Stimulated activated CD4-positive, alpha-beta T cell treated with anti-CD3 and anti-CD28 coated beads, Interleukin-1b, Interleukin-23, amount 100 ng/mL, for 48 hours (primary cell): ENCODE data around the gene CPVL.

Source experiments
- DNase-seq: peaks from one replicate; pipeline ENCODE4 v3.0.0-alpha.2; 2020

CPVL gene

DNA sequence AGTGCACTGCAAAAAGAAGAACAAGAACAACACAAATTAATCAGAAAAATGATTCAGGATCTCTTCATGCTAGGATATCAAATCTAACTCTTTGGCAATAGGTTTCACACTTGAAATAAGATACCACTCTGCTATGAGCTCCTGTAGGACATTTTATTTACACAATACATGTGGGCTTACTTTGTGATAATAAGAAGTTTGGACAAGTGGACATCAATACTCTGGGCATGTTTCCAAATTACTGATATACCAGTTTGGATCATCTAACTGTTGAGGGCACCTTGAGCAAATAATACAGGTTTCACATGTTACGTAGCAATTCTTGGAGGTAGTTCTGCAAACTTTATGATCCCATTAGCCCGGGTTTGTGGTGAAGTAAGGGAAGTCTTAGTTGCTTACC, 59.8 kb downstream of the CPVL start:
- no peak for DNase-seq

DNA sequence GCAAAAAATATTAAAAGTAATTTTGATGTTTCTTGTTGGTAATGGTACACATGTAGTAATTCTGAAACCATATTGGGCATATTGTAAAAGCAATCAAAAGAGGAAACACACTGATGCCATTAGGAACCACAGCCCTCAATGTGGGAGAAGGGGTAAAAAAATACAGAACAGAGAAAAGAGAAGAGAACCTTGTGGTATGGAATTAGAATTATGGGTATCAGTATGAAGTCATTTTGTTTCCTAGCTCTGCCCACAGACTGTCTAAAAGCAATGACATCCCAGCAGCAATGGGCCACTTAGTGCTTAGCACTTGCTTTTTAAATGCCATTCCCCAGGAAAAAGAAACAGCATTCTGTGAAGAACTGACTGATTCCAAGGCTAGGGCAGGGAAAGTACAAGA, 61.5 kb downstream of the CPVL start:
- no peak for DNase-seq

DNA sequence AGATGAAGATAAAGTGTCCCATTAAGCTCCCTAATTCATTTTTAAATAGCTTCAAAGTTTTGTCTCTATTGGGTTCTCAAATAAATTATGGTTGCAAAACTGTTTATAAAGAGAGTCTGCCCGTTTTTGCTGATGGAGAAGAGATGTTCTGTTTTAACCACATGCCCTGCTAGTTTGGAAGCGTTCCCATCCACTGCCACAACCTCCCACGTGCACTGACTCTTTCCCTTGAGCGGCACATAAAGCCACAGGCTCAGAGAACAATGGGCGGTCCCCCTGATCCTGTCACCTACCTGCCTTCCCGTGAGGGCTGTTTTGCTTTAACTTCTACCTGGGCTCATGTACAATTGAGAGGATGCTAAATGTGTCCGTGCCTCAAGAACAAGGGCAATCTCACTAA, 65.5 kb downstream of the CPVL start:
- no peak for DNase-seq

DNA sequence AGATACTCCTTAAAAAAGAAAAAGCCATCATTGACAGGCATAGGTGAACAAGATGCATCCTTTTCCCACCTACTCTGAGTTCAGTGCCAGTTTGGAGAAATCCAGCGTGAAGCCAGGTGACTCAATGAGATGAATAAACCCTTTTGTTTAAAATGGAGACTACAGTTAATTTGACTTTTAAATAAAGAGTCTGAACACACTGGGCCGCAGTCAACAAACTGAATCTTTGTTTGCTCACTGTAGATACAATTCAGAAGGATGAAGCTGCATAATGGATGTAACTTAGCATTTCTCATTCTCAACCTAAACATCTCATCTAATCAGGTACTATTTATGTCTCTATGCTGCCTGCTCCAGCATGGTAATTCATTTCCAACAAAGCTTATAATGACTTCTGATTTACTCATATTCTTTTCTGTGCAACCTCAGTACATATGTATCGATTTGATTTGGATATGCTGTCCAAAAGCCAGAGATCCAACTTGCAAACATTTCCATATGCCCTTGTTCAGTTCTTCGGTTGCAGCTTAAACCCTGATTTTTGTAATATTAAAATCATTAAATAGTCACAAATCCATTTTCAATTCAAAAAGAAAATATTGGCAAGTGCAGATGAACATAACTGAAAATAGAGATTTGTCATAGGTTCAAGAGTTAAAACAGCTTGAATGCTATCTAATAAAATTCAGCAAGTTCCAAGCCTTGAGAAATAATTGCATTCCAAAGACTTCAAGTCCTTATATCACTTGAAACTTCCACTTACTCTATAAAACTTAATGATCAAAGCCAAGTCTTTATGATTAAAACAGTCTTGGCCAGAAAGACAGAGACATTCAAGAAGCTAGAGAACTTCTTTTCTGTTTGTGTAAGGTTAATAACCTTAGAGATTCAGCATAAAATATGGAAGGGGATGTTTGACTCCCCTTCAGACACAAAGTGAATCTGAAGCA, 67.8 kb downstream of the CPVL start:
- DNase-seq = no peak

DNA sequence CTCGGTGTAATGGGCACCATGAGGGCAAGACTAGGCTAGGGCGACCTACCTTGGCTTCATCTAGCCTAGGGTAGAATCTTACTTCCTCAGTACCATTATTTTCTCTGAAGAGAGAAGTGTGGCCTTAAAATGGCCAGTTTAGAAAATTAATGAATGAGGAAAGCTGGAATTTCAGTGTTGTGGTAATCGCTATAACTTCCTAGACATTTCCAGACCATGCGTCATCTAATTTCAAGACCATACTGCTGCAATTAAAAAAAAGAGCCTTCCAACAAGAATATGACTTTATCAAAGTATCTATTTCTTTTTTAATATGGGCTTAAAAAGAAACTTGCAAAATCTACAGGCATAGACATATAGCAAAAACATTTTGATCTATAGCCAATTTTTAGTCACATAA, 68.5 kb downstream of the CPVL start:
- DNase-seq = no peak

DNA sequence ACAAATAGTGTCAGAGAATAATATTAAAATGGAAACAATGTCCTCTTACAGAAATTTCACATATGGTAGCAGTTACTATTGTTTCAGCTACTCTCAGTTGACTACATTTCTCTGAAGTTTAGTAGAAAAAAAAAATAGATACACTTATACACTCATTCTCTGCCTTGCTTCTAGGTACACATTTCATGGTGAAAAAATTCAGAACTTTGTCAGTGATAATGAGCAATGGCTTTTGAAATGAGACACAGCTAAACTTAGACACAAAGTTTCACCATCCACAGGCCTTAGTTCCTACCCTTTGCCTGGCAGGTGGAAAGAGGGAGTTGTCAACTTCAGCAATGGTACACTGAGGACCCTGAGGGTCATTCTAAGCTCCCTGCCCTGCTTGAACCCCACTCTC, 69.2 kb downstream of the CPVL start:
- DNase-seq = no peak

DNA sequence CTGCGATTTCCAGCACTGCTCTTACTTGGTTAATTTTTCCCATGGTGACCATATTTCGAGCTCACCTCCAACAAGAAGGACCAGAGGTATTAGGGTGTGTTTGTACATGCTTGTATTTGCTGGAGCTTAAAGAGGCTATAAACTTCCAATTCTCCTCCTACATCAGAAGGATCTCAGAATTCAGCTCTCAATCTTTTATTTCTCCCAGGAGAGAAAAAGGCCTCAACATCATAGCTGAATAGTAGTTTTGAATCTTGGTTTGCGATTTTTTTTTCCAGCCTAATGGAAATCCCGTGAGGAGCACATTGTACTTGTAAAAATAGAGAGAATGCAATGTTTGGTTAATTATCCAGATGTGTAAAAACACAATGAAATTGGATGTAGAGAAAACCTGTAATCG, 69.7 kb downstream of the CPVL start:
- DNase-seq = no peak

DNA sequence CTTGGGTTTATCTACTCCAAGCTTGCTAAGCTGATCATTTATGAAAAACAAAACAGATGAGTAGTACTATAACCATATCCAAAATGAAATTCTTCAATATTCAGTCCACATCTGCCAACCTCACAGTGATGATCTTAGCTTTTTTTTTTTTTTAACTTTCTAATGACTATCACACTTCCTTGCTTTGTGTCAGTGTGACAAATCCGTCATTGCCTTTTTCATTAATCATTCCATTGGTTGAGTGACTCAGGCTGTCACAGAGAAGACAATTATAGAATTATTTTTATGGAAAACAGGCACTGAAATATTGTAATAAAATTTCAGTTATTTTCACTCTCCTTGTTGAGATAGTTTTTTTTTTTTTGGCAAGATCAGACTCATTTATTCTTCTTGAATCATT, 70.7 kb downstream of the CPVL start:
- DNase-seq = no peak

DNA sequence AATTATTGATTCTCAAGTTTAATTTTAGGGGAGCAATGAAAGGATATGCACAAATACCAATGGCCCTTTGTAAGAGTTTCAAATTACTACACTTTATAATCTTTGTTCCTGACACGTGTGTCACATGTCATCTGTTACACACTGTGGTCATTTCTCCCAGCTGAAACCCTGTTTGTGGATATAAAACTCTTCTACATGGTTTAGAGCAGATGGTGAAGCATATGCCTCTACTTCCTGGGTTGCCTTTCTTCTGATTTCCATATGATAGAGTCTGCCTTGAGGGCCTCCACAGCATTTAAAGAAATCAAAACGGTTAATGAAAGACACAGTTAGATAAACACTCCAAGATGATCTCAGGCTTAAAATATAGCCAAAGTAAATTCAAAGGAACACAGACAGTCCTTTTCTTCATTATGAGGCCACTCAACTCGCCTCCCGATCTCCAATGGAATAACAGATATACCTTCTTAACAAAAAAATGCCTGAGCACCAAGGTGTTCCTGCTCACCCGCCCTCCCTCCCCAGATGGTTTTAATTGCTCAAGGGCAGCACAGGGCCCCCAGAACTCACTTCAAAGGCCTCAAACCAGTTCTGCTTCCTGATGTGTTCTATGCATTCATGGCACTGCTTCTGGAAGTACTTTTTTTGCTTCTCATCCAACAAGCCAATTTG, 75.0 kb downstream of the CPVL start:
- no peak for DNase-seq

DNA sequence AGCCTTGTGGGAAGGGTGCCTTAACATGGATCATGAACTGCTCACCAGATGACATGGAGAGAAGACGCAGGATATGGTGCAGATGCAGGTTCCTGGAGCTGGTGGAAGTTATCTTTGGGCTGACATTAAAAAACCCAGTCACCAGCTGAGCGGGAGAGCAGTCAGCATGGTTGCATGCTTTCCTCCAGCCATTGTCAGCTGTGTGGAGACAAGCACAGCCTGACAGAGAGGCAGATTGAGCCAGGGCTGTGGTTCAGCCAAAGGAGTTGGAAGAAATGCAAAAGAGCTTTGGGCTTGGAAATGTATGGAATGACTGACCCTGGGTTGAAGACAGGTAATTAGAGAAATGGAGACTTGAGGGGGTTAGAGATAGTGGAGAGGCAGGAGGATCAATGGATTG, 79.7 kb downstream of the CPVL start:
- no peak for DNase-seq

DNA sequence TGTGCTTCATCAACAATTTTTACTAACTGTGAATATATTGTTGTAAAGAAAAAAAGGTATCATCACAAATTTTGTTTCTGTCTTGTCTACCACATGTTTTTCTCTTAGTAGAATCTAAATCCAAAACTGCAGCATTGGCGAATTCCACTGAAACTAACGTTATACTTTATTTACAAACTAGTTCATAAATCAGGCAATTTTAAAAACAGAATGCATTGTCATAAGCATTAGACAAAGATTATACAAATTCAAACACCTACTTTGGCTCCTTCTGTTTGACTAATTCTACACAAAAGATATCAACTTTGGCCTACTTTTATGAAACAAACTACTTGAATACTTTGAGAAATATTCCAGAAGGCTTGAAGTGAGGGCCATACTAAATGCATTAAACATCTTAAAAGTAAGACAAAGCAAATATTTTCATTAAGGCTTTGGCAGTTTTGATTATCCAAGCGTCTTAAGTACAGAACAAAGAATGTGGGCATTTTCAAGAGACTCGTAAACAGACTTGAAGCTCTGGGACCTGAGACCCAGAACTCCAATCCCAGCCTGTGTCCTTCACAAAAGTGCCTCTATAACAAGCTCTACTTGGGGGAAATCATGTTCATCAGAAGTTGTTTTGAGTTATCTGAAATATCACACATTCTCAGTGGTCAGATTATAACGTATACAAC, 81.0 kb downstream of the CPVL start:
- DNase-seq = no peak

DNA sequence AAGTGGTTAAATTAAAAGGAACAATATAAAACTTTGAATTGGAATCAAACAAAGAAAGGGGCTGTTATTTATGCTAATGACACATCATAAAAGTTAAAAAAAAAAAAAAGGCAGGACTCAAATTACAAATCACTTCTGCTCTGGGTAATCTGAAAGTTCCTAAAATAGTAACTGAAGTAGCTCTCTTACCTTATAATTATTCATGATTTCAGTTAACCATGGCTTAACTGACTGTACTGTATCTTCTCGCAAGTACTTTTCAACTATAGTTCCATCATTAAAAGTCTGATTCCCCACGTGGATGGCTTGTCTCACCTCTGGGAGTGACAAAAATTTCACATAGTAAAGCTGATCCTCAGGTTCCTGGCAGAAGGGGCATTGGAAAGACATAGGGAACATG, 82.5 kb downstream of the CPVL start:
- no peak for DNase-seq

DNA sequence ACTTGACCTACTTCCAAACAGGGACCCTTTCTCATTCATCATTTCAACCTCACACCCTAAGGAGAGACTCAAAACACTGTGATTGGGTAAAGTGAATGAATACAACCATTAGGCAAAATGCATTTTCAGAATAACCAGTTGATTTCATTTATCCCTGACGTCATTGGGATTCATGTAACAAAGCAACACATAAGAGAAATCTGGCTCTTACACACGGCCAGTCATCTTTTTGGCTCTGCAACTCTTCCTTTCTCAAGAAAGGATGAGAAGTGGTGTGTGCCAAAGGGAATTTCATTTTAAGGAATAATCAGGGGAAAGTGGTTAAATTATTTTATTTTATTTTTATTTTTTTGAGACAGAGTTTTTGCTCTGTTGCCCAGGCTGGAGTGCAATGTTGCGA, 83.1 kb downstream of the CPVL start:
- DNase-seq = no peak

DNA sequence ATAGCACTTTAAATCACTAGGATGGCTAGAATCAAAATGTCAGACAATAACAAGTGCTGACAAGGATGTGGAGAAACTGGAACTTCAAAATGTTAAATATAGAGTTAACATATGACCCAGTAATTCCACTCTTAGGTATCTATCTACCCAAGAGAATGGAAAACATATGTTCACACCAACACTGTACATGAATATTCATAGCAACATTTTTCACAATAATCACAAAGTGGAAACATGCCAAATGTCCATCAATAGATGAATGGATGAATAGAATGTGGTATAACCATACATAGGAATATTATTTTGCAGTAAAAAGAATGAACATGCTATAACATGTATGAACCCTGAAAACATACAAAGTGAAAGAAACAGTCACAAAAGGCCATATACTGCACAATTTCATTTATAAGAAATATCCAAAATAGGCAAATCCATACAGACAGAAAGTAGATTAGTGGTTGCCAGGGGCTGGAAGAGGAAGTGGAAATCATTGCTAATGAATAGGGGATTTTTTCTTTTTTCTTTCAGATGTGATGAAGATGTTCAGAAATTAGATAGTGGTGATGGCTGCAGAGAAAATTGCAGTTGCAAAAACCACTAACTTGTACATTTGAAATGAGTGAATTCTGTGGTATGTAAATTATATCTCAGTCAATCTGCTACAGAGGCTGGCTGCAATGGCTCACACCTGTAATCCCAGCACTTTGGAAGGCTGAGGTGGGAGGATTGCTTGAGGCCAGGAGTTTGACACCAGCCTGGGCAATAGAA, 93.0 kb downstream of the CPVL start:
- no peak for DNase-seq

DNA sequence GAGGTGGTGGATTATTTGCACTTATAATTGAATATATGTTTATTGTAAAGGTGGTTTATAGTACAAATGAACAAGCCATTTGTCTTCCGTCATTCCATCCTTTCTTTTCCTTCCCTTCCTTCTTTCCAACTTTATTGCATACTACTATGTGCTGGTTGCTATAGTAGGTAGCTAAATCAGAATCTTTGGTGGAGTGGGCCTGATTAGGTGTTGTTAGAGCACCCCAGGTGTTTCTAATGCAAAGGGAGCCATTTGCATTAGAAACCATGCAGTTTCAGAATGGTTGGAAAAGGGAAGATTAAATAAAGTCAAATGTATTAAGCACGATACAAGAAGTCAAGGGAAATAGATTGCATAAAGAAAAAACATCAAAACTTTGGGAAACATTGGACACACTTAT, 99.4 kb downstream of the CPVL start:
- DNase-seq = no peak

DNA sequence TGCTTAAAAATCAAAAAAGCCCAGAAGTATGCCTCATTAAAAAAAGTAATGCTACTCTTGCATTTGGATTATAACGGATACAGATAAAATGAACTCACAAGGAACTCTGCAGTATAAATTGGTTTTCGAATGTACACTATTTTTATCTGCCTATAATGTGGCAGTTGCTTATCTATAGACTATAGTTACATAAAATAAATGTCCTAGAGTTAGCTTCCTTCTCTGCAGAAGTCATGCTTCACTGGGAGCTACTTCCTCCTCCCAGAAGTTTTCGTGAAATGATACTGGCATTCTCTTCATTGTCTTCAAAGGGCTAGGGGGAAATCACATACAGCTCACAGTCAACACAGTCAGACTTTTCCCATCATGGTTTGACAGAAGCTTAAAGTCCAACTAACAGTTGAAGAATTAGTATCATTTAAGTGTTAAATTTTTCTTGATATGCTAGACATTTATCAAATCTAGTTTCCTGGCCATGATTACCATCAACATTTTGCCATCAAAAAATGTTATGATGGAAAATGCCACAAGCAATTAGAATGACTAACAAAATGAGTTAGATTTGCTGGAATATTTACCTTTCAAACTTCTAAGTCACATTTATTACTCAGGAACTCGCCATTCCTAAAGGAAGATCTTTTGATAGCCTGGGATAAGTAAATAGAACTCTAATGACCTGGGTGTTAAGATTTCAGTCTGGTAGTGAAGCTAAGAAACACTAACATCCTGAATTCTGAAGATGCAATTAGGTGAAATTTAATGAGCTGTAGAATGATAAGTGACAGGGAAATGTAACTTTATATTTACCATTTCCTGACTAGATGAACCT, 100.9 kb downstream of the CPVL start:
- no peak for DNase-seq

DNA sequence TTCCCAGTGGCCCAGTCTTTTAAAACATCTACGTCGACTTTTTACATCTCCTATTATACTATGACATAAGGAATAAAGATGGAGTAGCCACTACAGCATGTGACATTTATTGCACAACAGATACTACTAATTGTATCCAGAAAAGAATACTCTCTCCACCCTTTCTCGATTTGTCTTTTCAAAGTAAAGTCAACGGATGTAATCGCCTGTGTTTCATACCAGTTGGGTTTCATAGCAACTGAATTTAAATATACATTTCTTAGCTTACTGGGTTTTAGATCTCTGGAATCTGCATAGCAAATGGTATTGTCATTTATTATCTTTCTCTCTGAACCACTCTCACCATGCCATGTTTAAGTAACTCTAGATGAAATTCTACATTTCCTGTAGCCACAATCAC, 101.8 kb downstream of the CPVL start:
- no peak for DNase-seq

DNA sequence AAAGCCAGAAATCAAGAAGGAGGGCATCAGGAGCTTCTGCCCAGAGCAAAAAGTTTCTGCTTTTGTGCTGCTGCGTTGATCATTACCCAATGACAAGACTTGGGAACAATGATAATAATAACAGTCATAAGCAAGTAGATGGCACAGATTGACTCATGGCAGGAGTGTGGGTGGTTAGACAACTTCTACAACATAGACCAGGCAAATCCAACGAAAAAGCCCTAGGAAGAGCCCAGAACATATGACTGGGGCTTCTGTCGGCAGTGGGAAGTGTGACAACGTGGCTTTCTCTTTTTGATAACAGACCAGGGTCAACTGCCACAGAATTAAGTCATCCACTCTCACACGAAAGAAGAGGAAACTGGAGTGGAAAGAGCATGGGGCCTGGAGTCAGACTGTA, 102.8 kb downstream of the CPVL start:
- DNase-seq = no peak

DNA sequence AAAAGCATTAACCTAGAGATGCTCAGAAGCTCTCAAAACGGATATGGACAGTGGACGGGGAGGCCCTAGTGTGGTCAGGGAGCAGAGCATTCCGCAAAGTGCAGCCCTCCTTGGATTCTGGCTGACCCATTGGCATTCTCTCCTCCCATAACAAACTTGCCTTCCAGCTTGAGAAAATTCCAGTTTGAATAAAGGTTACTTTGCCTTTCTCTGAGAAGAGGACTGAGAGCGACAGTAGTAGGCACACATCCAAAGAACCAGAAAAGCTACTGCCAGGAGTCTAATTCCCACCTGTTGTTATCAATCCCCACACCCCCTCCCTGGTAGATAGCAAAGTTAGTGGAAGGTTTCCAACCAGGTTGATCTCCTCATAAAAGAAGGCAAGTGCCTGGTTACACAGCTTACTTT, 103.5 kb downstream of the CPVL start:
- no peak for DNase-seq

DNA sequence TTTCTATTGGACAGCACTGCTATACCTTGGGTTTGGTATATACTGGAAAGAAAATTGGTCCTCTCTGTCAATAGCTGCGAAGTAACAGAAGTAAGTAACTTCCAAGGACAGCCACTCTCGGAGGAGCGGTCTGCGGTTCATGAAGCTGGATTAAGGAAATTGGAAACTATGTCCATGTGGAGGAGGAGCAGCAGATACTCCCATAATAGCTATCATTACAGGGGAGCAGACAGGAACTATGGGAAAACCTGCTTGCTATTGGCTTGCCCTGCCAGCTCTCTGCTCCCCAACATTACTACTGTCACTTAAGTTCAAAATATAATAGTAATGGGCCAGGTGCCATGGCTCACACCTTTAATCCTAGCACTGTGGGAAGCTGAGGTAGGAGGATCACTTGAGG, 104.3 kb downstream of the CPVL start:
- no peak for DNase-seq

DNA sequence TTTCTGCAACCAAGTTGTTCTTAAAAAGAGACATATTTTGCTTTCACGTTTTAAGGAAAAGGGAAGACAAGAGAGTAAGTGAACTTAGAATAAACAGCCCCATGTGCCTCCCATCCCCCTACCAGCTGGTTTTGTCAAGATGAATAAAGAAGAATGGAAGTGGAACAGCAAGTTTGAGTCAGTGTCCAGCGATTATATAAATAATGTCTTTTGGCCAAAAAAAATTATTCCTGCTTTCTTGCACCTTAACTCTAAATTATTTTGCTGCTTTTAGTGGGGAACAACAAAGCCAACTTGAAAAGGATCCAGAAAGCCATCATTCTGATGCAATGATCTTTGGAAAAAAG, 105.8 kb downstream of the CPVL start:
- DNase-seq = no peak

DNA sequence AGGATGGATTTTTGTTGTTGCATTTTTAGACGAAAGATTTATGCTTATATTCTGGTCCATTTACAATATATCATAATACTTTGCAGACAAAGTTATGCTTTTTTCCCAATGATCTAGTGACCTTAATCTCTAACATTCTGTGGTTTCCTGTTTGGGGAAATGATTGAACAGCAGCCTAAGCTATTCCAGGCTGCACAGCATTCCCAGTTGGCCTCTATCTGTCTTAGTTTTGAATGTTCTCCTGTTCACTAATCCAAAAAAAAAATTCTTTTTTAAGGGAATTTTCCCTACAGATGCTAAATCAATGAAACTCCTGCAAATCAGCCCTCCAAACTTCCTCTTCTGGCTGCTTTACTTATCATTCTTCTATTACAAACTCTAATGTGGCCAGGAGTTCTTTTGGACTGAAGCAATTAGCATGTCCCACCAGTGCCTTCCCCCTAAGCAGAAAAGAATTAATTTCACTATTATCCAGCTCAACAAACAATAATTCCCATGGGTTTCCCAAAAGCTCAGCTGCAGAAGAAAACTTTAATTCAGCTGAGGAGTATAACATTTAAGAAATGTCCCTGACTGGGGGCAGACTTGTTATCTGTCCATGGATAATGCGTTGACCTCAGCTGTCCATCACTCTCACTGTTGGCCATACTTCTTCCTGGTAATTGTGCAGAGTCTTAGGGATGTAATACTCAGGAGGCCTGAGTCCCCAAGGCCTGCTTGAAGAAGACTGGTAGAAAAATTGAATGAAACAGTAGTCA, 106.3 kb downstream of the CPVL start:
- no peak for DNase-seq
